GM21576 (cell line): ENCODE data around the gene ACOX1.
A peak's percentile ranks its signal among the peaks of the same experiment; 100 is the strongest.

Source experiments
- ATAC-seq: cut with Tn5 transposase; IDR thresholded peaks from one replicate; pipeline ENCODE4 v1.9.1; 2021; ENCODE audit warnings: mild to moderate bottlenecking, moderate library complexity; ENCODE audit not compliant: unreplicated experiment

Gene ACOX1

DNA sequence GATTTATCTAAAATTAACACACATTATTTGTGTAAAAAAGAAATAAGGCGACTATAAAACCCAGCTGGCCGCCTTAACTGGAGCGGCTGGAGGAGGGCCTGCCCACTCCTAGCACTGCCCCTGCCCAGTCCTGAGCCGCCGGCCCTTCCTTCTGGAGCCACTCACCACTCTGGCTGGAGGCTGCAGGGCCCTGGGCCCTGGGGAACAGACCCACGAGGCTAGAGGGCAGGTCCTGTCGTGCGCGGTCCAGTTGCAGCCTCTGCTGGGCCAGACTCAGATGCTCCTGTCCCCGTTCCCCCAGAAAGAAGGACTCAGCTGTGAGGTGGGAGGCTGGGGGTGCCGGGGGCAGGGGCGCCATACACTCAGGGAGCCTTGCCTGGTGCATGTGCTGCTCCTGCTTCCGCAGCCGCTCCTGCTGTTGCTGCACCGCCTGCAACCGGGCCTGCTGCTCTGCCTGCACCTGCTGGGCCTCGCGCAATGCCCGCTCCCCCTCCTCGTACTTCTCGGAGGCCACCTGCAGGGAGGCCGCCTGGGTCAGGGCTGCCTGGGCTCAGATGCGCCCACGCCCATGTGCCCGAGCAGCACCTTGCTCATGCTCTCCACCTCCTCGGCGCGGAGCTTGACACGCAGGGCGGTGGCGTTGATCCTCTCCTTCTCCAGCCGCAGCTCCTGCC, 65.3 kb downstream of the ACOX1 start:
- no peak for ATAC-seq

DNA sequence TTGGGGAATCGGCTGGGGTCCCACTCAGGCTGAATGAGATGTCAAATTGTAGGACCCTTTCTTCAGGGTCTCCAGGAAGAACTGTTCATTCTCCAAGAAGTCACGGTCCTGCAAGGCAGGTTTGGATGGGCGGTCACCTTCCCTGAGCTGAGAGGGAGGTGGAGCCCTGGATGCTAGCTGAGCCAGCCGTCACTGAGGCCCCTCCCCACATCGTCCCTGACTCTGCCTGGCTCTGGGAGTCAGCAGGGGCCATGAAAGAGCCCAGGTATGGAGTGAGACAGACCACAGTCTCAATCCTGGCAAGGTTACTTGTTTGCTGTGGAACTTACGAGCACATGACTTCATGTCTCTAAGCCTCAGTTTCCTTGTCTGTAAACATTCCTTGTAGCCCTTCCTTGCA, 68.3 kb downstream of the ACOX1 start:
- no peak for ATAC-seq

DNA sequence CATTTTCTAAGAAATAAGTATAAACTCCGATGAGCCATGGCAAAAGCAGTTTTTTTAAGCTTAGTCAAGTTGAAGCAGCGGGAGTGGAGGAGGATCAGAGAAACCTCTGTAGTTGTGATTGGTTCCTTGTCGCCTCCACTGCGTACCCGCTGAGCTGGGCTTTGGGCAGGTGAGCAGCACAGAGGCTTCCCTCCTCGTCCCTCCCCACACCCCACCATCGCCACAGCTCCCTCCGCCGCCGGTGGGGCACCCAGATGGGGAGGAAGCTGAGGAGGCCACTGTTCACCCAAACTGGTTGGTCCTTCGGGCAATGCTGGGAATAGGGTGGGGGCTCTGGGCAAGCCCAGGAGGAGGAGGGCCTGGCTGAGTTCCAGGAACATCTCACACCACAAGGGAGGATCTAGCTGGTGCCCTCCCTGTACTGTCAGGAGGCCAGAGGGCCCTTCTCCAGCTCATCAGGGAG, 69.1 kb downstream of the ACOX1 start:
- no peak for ATAC-seq

DNA sequence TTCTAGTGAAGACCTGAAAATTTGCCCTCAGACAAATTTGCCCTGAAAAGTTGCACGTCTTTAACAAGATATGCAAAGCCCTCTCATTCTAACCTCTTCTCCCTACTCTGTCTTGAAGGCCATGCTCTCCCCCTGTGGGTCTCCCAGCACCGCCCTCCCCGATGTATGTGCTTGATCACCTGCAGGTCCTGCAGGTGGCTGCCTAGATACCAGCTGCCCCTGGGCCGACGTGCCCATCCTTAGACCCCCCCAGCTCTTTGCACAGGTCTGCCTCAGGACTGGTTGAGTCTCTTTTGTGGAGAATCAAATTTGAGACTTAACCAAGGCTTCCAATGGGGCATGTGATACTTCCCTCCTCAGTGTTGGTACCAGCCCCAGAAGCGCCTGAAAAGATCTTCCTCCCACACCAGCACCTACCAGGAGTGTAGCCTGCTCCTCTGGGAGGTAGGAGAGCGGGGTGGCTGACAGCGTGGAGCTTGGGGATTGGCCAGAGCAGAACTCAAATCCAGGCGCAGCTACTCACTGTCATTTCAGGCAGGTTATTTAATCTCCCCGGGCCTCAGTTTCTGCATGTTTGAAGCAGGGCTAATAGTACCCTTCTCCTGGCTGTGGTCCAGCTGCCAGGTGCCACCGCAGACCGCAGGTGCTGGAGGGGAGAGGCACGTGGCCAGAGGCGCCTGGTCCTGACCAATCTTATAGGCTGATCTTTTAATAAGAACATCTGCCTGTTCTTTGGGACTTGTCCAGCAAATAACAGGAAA, 69.7 kb downstream of the ACOX1 start:
- ATAC-seq, result no peak

DNA sequence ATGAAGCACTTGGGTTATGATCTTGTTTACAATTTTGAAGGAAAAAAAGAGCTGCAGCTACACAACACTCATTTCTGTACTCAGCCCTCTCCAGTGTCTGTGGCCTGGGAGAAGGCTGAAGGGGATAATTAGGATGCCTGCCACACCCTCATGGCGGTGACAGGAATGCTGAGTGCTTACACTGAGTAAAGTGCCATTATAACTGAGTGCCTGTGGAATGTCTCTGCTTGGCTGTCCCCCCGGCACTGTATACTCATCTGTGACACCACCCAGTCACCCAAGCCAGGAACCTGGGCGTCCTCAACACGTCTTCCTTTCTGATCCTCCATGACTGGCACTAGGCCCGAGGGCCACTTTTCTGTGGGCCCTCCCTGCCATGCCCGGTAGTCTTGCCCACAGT, 70.8 kb downstream of the ACOX1 start:
- ATAC-seq, result no peak

DNA sequence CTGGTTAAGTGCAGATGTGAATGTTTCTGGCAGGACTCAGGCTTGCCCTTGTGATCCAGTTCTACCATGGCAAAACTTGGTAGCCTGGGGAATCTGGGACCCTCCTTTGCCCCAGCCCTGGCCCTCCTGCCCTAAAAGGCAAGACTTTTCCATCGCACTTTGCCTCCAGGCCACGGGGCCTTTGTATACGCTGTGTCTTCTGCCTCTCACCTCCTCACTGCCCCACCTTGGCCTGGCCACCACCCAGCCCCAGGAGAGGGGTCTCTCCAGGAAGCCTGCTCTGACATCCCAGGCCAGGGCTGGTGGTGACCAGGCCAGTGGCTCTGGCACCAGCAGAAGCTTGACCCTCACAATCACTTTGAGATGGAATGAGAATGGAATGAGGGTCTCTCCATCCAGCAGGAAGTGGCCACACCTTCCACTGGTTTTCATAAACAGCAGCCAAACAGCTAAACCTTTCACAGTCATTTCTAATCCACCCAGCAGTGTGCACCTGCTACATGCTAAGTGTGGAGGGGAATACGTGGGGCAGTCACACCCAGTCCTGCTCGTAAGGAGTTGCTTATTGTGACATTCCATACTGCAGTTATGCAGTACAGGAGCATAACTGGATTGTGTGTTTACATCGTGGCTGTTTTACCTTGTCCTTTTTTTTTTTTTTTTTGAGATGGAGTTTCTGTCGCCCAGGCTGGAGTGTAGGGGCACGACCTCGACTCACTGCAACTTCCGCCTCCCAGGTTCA, 72.7 kb downstream of the ACOX1 start:
- ATAC-seq, result no peak

DNA sequence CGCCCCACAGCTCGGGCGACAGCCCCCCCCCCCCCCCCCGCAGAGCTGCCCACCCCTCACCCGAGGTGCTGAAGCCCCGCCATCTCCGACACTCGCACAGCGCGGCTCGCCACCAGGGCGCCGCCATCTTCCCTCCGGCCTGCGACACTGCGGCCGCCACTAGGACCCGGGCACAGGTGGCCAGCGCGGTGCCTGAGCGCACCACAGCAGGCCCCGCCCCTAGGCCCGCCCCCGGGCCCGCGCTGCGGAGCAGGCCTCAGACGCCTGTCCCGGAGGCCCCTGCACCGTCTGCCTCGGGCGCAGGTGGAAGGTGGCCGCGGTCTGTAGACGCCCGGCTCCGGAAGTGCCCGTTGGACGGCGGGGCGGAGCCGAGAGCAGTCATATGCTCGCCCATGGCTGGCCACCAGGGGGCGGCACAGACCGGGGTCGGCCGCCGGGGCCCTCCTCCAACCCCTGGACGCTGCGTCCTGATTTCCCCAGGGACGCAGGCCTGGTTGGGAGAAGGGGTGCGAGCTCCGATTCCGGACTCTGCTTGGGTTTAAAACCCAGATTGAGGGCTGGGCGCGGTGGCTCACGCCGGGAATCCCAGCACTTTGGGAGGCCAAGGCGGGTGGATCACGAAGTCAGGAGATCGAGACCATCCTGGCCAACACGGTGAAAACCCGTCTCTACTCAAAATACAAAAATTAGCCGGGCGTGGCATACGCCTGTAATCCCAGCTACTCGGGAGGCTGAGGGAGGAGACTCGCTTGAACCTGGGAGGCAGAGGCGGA, 74.0 kb downstream of the ACOX1 start, which contains the start of gene MRPL38:
Gene MRPL38, minus strand, starts transcription at position 136 of the 773 bp plus-strand sequence. Its CDS starts 9 bp downstream, at position 127.
- peak; percentile 90 for ATAC-seq

DNA sequence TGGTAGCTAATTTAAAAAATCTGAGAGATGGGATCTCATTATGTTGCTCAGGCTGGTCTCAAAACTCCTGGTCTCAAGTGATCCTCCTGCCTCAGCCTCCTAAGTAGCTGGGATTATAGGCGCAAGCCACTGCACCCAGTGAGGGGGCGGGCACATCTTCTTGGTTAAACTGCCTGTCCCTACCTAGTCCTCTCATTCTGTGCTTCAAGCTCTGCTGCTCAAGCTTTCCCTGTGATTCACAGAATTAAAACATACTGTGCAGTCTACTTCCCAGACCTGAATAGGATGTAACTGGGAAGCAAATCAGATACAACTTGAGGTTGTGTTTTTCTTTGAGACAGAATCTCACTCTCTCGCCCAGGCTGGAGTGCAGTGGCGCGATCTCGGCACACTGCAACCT, 76.6 kb downstream of the ACOX1 start:
- no peak for ATAC-seq

DNA sequence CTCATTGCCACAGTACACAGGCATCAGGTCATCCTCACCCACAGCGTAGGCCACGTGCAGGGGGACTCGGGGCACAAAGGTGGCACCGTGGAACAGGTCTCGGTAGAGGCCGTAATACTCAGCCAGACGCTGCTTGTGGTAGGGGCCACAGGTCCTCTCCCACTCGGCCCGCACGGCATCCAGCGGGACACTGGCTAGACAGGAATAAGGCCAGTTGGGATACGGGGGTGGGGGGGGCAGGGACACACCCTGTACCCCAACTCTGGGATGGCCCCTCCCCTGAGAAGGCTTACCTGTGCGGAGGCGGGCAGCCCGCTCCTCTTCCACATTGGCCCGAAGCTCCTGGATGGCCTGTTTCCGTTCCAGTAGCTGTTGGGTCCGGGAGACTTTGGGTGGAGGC, 77.2 kb downstream of the ACOX1 start:
- no peak for ATAC-seq

DNA sequence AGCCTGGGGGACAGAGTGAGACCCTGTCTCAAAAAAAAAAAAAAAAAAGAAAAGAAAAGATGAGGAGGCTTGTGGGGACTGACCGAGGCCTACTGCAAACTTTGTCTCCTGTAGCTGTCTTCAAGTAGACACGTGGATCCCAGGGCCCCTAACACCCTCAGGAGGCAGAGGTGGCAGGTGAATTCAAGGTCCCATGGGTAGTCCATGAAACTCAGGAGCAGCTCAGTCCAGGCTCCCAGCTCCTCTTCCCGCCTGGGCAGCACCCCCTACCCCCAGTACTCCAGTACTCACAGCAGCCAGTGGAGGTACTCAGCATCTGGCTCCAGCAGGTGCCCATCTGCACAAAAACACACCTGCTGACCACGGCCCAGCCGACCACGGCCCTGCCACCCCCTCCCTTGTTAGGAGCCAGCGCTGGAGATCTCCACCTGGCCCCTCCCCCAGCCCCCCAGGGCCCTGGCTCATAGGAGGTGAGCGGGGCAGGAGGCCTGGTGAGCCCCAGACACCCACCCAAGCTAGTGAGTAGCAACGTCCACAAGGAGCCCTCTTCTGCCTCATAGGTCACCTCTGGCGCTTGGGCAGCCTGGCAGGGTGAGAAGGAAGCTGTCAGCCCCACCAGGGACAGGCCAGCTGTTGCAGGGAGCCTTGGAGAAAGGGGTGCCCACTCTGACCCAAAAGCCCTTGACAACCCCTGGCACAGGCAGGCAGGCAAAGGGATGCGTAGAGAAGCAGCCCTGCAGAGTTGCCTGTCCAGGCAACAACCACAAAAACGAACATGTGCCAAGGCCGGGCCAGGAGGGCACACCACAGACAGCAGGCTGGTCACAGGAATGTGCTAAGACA, 78.1 kb downstream of the ACOX1 start:
- ATAC-seq, result no peak

DNA sequence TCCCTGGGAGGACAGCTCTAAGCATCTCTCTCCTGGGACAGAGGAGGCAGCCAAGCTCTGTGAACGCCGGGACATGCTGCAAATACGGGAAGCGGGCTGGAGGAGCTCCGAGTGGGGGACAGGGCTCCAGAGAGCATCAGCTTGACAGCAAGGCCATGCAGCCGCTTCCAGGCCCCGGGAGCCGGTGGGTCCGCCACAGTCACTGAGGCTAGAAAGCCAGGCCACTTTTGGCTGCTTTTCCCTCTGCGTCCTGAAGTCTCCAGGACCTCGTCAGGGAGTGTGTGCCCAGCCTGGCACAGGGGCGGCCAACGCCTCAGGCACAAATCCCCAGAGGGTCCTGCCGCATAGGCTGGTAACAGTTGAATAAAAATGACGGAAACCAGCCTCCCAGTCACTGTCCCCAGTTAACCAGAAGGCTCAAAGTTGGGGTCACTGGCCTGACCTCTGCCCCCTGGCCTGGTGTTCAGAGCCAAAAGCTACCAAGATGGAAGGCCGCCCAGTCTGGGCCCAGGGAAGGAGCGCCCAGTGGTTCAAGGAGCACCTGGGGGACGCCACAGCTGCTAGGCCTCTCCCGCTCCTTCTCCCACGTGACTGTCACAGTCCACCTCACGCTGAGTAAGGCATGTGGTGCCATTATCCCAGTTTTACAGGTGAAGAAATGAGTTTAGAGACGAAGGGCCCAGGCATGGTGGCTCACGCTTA, 79.0 kb downstream of the ACOX1 start:
- no peak for ATAC-seq

DNA sequence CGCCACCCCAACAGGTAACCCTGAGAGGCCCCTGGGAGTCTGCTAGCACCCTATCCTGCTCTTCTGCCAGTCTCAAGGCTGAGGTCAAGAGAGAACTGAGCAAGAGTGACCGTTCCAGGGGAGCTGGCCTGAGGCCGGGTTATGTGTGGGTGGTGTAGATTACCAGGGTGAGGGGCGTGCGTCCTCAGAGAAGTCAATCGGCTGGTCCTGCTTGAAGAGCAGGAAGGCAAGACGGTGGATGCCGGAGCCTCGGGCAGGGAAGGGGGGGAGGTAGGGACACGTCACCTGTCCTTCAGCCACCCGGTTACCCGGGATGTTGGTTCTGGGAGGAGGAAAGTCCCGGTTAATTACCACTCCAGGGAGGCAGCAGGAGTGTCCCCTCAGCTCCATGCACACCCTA, 79.6 kb downstream of the ACOX1 start:
- no peak for ATAC-seq

DNA sequence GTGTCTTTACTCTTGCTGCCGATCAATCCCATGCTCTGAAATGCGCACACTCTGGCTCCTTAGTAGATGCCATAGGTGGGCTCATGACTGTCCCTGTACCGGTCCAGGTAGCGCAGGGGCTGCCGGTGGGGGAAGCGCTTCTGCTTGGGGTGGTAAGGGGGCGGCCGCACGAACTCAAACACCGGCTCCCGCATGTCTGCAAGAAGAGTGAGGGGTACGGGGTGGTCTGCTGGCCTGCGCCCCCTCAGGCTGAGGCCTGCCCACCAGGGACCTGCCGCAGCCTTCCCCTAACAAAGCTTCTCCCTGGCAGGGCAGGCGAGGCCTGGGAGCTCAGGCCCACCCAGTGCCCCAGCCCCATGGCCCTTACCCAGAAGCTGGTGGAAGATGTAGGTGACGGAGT, 80.2 kb downstream of the ACOX1 start:
- ATAC-seq, result no peak

DNA sequence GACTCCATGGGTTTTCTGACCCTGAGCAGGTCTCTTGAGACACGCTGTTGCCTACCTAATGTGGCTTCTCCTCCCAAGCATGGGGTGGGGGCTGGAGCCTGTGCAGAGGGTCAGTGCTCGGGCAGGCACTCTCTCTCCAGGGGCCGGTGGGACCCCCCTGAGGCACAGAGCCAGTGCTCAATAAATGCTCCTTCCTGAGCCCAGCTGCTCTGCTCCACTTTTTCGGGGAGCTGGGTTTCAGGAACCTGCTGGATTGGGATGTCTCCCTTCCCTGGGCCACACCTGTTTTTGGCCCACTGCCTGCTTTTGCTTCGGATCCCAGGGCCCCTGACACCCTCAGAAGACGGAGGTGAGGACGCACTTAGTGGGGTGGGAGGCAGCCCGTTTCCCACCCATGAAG, 80.9 kb downstream of the ACOX1 start:
- ATAC-seq, result no peak

DNA sequence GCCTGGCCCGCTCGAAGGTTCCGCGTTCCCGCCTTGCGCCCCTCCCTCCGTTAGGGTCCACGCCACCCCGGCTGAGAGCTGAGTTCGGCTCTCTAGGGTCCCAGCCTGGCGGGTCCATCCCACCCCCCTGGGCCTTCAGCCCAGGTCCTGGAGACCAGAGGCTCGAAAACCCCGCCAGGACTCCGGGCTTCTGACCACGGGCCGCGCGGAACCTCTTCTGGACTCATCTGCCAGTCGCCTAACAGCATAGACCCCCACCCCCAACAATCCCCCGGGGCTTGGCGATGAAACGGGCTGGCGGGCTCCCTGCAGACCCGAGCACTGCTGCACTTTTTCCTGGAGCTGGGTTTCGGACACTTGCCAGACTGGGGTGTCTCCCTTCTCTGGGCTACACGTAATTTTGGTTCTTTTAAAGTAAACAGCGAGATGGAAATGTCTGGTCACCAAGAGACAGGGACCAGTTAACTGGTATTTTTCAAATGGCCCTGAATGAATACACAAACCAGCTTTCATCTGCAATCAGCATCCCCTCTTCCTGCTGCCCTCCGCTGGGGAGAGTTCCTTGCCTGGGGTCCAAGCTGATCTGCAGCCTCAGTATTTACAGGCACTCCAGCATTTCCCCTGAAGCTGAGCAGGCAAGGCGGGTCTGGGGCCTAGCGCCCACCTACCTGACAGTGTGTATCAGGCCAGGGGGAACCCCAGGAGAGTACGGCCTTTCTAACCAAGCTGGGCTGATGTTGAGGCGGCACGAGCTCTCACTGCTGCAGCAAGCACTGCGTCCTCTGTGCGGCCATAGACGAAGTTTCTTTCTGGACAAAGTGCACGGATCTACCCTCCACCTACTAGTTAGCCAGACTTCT, 81.6 kb downstream of the ACOX1 start:
- ATAC-seq, result no peak

DNA sequence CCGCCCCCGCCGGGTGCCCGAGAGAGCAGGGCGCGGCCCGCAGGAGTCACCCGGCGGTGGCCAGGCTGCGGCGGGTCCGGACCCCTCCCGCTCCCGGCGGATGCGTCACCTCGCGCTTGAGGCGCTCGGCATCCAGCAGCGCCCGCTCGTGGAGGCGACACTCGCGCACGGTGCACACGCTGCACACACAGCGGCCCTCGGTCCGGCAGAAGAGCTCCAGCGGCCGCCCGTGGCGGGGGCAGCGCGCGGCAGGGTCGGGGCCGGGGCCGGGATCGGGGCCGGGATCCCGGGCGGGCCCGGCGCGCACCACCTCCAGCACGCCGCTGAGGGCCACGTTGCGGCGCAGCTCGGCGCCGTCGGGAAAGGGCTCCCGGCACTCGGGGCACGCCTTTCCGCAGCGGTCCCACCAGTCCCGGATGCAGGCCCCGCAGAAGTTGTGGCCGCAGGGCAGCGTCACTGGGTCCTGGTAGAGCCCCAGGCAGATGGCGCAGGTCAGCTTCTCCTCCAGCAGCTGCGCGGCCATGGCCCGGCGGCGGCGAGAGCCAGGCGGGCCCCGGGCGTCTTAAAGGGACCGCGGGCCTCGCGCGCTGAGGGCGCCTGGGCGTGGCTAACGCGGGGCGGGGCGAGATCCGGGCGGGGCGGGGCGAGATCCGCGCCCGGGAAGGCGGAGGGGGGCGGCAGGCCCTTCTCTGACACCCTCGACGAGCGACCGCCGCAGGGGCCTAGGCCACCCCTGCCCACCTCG, 82.4 kb downstream of the ACOX1 start, which contains the start of gene TRIM65:
Gene TRIM65, minus strand, starts transcription at position 537 of the 745 bp plus-strand sequence. Its CDS starts 14 bp downstream, at position 523.
- ATAC-seq, result peak; percentile 44

DNA sequence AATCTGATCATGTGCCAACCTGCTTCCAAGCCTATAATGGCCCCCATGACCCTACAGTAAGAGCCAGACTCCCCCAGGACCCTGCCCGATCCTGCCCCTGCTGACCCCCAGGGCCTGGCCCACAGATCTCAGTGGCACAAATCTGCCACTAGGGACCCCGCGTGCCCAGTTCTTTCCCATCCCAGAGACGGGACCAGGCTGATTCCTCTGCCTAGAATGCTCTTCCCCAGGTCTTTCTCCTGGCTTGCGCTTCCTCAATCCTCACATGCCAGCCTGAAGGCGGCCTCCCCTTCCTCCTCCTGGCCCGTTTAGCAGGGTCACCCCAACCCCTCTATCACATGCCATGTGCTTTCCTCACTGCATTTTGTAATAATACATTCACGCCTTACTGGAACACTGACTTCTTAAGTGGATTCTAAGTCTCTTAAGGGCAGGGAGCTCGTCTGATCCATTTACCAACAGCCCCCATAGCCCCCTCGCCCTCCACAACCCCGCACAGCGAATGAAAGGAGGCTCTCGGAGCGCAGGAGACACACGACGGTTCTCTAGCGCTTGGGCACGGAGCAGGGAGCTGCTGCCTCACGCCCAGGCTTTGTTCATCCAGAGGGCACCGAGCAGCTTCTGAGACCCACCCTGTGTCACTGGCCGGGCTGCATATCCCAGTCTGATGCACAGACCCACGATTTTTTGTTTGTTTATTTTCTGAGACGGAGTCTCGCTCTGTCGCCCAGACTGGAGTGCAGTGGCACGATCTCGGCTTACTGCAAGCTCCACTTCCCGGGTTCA, 83.4 kb downstream of the ACOX1 start:
- no peak for ATAC-seq
